Hair follicular keratinocyte (primary cell): ENCODE measurements around the gene MED25. TPM values are rescaled to one million over a fixed set of nuclear protein-coding genes. Genes with fewer than 3 reads are reported as not detected.

Source experiments
- total RNA-seq: library from RNA; depleted of rRNA; stranded (reverse); fragments of >200 nt; gene quantifications from 2 replicates; pipeline ENCODE4 v1.2.3, GENCODE V29; 2015

The MED25 gene
- total RNA-seq: 18.7 and 20.5 TPM in 2 replicates

GRCh38 chr19:49817964-49818648, at the start of gene MED25:
Gene MED25, plus strand, starts transcription at chr19:49818289. Its CDS starts 53 bp downstream, at chr19:49818342.

GRCh38 chr19:49812997-49813861, 4.9 kb upstream of the MED25 start, which contains the start of gene FUZ:
Gene FUZ, minus strand, starts transcription at chr19:49813292. Its CDS starts 186 bp downstream, at chr19:49813106.

GRCh38 chr19:49850487-49851342, 32.6 kb downstream of the MED25 start, which contains the start of gene PTOV1:
Gene PTOV1, plus strand, starts transcription at chr19:49851159.

DNA sequence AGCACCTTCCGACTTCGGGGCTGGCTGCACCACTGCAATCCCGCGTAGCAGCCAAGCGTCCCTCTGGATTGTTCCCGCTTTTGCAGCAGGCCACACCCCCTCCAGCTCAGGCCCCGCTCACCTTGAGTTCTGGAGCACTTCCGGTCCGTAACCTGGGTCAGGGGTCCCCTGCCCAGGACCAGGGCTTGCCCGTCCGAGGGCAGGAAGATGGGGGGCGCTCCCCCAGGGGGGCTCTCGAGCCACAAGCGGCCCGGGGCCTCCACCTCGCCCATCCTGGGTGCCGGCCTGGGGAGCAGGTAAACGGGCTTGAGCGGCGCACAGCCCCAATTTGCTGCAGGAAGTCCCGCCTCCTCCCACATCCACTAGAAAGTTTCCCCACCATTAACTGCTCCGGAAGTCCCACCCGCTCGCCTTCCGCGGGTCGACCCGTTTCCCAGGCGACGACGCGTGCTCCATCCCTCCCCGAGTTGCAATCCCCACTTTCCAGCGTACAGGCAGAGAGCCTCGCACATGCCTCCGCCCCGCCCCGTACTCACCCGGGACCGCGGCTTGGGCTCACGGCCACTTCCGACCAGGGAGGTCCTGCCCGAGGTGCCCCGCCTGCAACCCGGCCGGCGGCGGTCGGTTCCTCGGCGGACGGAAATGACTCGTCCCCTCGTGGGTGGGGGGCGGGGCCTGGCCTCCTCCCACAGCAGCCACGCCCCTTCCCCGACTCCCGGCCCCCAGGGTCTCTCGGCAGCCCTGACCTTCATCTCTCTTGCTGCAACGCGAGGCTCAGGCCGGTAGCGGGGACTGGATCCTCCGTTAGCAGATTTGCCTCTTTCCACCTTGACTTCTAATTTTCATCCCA, 49.1 kb downstream of the MED25 start, which contains the start of gene PNKP:
Gene PNKP, minus strand, starts transcription at position 644 of the 850 bp plus-strand sequence. Its CDS starts 372 bp downstream, at position 272.

GRCh38 chr19:49877020-49877878, 59.2 kb downstream of the MED25 start, which contains the start of the genes AKT1S1 and TBC1D17:
Gene AKT1S1, minus strand, starts transcription at chr19:49877355. Its CDS starts 4,060 bp downstream, at chr19:49873295.
Gene TBC1D17, plus strand, starts transcription at chr19:49877702. Its CDS starts 22 bp downstream, at chr19:49877724.

Other genes starting within 250 kb of the MED25 start
- 52.4 and 71.2 TPM in 2 replicates for gene NOSIP, start 237.7 kb upstream of the MED25 start, total RNA-seq
- gene PRRG2, start 237.0 kb upstream of the MED25 start, total RNA-seq: 5.7 and 8.2 TPM in 2 replicates
- 4.7 and 6.0 TPM in 2 replicates for gene PRR12, start 227.1 kb upstream of the MED25 start, total RNA-seq
- 55.4 and 88.5 TPM in 2 replicates for gene RRAS, start 178.1 kb upstream of the MED25 start, total RNA-seq
- gene SCAF1, start 176.1 kb upstream of the MED25 start, total RNA-seq: 28.1 and 35.2 TPM in 2 replicates
- 71.1 and 83.8 TPM in 2 replicates for gene IRF3, start 152.4 kb upstream of the MED25 start, total RNA-seq
- gene BCL2L12, start 152.4 kb upstream of the MED25 start, total RNA-seq: 18.4 and 37.6 TPM in 2 replicates
- 301 and 446 TPM in 2 replicates for gene PRMT1, start 141.0 kb upstream of the MED25 start, total RNA-seq
- 1.3 and 4.1 TPM in 2 replicates for gene ADM5, start 128.7 kb upstream of the MED25 start, total RNA-seq
- gene CPT1C, start 127.2 kb upstream of the MED25 start, total RNA-seq: 0.23 and 2.0 TPM in 2 replicates
- gene TSKS, start 55.0 kb upstream of the MED25 start, total RNA-seq: not detected in 2 replicates
- gene AP2A1, start 51.3 kb upstream of the MED25 start, total RNA-seq: 101 TPM in 2 replicates
- gene FUZ, start 5.0 kb upstream of the MED25 start, total RNA-seq: 11.5 and 13.8 TPM in 2 replicates
- gene PTOV1, start 32.9 kb downstream of the MED25 start, total RNA-seq: 44.3 and 45.9 TPM in 2 replicates
- gene PNKP, start 49.3 kb downstream of the MED25 start, total RNA-seq: 55.1 and 66.5 TPM in 2 replicates
- gene AKT1S1, start 59.1 kb downstream of the MED25 start, total RNA-seq: 20.1 and 25.7 TPM in 2 replicates
- 11.6 and 15.2 TPM in 2 replicates for gene TBC1D17, start 59.4 kb downstream of the MED25 start, total RNA-seq
- gene IL4I1, start 78.6 kb downstream of the MED25 start, total RNA-seq: not detected in 2 replicates
- 8.7 and 9.9 TPM in 2 replicates for gene ATF5, start 110.9 kb downstream of the MED25 start, total RNA-seq
- 37.4 and 57.8 TPM in 2 replicates for gene NUP62, start 111.2 kb downstream of the MED25 start, total RNA-seq
- not detected in 2 replicates for gene SIGLEC11, start 142.9 kb downstream of the MED25 start, total RNA-seq
- gene VRK3, start 207.1 kb downstream of the MED25 start, total RNA-seq: 22.0 and 29.4 TPM in 2 replicates
- 5.6 and 7.2 TPM in 2 replicates for gene ZNF473, start 207.7 kb downstream of the MED25 start, total RNA-seq